IPS-NIHi11 (cell line): ENCODE results near the gene PPP1R37.

ENCODE experiments used
- DNase-seq: peaks from one replicate; pipeline ENCODE4 v3.0.0; 2012; ENCODE audit warnings: mixed read lengths, low spot score

PPP1R37 gene

DNA sequence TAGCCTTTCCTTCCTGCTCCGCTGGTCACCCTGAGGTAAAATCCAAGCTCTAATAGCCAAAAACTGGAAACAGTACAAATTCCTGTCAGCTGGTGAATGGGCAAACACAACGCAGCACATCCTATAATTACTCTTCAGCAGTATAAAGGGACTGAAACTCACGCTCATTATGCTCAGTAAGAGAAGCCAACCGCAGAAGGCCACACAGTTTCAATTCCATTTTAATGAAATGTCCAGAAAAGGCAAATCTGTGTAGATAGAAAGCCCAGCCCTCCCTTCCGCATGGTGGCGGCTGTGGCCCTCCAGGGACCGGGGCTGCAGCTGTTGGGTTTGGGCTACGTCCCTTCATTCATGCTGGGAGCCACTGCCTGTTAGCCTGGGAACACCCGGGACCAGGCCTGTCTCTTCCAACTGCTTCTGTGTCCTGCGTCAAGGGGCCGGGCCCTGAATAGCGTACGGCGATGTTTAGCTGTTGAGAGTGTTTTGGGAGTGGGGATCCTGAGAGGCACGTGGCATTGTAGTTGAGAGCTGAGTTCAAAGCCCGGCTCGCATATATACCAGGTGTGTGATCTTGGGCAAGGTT lies 44.3 kb downstream of the PPP1R37 start:
- no peak for DNase-seq

DNA sequence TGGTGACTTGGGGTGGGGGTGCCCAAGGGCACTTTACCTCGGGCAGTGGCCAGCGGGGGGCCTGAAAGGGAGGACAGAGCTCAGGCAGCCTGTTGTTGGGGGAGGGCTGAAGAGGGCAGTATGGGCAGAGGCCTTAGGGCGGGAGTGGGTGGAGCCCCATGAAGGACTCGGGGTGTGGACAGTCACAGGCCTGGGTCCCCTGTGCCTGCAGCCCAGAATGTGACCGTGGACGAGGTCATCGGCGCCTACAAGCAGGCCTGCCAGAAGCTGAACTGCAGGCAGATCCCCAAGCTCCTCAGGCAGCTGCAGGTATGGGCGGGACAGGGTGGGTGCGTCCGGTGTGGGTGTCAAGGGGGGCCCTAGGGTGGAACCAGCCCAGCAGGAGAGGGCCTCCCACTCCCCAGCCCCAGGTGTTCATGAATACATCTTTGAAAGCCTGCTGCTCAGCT lies 45.3 kb downstream of the PPP1R37 start:
- DNase-seq: no peak

DNA sequence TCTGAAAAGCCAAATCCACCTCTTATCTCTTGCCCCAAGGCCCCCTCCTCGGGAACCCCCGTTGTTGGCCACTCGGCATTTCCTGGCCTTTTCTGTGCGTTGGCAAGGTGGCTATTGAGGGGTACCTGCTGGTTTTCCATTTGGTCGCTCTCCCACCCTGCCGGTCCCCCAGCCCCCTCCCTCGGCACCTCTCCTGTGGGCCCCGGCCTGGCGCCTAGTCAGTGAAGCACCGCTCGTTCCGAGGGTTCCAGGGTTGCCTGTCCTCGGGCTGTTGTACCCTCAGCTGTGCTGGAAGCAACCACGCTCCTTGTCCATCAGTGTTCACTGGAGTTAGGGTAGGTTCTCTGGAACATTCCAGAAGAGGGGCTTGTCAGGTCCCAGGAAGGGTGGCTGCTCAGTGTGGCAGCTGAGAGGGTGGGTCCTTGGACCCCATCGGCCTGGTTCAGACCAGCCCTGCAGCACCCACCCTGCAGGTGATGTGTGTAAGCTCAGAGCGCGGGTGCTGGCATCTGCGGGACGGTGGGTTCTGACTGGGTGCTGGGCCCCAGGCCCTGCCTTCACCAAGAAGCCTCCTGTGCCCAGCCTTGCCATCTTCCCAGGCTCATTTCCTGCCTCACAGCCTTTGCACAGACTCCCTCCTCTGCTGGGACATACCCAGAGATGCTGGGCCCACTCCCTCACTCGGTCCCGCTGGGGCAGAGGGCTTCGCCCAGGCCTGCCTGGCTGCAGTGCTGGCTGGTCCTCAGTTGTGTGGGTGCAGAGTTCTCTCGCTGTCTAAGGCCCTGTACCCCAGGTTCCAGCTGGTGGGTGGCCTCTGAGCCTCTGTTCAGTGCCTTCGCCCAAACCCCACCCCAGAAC lies 46.5 kb downstream of the PPP1R37 start:
- DNase-seq: no peak

GRCh38 chr19:45140144-45140503 lies 47.1 kb downstream of the PPP1R37 start:
- no peak for DNase-seq

GRCh38 chr19:45140533-45140932 lies 47.6 kb downstream of the PPP1R37 start:
- no peak for DNase-seq

DNA sequence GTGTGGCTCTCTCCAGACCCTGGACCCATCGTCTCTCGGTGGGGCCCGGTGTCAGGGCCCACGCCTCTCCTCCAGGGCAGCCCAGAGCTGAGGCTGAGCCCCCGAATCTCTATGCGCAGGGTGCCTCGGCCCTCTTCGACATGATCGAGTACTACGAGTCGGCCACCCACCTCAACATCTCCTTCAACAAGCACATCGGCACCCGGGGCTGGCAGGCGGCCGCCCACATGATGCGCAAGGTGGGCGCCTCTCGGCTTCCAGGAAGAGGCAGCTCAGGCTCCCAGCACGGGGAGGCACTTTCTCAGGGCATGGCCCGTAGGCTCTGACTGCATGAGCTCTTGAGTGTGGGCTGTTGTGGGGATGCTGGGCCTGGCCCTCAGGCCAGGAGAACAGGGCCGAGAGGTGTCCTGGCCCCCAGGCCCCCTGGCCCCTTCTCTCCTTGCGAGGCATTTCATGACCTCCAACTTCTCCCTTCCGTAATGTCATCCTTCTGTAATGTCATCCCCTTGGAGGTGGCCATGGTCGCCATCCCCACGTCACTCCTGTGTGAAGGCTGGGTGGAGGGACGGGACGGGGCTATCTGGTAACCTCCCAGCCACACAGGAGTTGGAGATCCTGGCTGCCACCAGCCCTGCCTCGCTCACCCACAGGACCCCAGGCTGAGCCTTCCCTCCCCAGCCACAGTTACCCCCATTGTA lies 48.4 kb downstream of the PPP1R37 start:
- no peak for DNase-seq

DNA sequence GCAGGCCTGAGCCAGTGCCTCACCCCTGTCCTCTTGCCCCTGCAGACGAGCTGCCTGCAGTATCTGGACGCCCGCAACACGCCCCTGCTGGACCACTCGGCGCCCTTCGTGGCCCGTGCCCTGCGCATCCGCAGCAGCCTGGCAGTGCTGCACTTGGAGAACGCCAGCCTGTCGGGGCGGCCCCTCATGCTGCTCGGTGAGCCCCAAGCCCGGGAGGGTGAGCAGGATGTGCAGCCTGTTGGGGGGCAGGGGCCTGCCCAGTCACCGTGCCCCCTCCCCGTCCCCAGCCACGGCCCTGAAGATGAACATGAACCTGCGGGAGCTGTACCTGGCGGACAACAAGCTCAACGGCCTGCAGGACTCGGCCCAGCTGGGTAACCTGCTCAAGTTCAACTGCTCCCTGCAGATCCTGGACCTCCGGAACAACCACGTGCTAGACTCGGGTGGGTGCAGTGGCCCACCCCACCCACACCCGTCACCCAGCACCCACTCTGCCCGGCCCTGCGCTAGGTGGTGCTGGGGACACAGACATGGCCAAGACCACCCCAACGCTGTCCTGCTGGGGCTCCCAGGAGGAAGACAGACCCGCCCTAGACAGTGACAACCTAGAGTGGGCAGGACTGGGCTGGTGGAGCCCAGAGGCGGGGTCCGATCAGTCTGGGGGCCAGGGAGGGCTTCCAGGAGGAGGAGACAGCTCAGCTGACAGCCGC lies 49.2 kb downstream of the PPP1R37 start:
- DNase-seq: no peak

DNA sequence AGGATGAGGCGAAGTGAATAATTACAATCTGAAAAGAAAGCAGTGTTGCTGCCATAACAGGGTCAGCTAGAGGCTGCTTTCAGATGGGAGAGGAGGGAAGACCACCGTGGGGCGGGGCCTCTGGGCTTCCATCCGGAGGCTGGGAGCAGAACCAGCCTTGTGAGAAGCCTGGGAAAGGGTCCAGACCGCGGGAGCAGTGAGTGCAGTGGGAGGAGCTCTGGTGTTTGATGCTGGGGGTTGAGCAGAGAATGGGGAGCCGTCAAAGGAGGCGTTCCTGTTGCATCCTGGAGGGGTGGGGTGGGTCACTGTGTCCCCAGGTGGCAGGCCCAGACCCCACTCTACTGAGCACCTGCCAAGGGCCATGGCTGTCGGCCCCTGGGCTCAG lies 49.7 kb downstream of the PPP1R37 start:
- DNase-seq: no peak

DNA sequence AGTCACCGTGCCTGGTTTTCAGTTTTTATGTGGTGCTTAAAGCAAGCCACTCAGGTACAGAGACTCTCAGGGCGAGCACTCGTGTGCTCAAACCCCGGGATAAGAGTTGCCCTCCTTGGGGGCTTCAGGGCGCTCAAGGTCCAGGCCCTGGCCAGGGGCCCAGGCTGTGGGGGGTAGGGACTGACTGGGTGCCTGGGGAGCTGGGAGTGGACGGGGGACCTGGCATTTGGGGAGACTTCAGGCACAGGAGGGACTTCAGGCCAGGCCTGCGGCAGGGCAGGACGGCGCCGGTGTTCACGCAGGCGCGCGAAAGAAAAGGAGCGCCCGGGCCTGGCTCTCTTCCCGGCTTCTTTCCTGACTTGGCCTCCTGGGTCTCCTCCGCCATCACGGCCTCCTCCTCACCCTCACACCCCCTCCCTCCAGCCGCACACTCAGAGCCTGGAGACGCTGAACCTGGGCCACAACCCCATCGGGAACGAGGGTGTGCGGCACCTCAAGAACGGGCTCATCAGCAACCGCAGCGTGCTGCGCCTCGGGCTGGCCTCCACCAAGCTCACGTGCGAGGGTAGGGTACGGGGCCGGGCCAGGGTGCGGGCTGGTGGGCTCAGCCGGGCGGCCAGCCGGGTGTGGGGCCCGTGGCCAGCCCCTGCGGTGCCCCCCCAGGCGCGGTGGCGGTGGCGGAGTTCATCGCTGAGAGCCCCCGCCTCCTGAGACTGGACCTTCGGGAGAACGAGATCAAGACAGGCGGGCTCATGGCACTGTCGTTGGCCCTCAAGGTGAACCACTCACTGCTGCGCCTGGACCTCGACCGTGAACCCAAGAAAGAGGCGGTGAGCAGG lies 51.7 kb downstream of the PPP1R37 start:
- DNase-seq: no peak

- no peak for DNase-seq
Measured at GRCh38 chr19:45145270-45146189, 52.6 kb downstream of the PPP1R37 start.

DNA sequence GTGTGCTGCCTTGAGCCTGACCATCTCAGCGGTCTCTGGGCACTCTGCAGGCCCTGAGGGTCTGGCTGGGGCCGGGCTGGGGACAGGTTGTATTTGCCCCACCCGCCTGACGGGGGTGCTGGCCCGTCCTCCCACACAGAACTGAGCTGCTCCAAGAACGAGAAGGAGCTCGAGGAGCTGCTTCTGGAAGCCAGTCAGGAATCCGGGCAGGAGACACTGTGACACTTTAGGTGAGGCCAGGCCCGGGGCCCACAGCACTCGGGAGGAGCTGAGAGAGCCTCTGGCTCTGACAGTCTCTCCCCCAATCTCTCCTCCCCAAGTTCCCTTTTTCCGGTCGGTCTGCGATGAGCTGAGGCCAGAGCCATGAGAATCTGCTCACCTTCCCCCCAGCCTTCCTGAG lies 53.3 kb downstream of the PPP1R37 start:
- DNase-seq: no peak

- no peak for DNase-seq
Measured at GRCh38 chr19:45146741-45147205, 53.8 kb downstream of the PPP1R37 start.

- no peak for DNase-seq
Measured at GRCh38 chr19:45147835-45148676, 55.1 kb downstream of the PPP1R37 start.

DNA sequence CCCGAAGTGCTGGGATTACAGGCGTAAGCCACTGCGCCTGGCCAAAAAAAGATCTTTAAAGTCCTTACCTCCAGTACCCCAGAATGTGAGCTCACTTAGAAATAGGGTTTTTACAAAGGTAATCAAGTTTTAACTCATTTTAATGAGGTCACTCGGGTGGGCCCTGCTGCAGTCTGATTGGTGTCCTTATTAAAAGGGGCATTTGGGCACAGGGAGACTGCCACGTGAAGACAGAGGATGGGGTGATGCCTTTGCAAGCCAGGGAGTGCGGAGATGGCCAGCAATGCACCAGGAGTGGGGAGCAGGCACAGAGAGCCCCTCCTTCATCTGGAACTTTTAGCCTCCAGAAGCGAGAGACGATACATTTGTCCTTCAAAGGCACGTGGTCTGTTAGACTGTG lies 56.1 kb downstream of the PPP1R37 start:
- no peak for DNase-seq

GRCh38 chr19:45150180-45150579 lies 57.2 kb downstream of the PPP1R37 start:
- no peak for DNase-seq

DNA sequence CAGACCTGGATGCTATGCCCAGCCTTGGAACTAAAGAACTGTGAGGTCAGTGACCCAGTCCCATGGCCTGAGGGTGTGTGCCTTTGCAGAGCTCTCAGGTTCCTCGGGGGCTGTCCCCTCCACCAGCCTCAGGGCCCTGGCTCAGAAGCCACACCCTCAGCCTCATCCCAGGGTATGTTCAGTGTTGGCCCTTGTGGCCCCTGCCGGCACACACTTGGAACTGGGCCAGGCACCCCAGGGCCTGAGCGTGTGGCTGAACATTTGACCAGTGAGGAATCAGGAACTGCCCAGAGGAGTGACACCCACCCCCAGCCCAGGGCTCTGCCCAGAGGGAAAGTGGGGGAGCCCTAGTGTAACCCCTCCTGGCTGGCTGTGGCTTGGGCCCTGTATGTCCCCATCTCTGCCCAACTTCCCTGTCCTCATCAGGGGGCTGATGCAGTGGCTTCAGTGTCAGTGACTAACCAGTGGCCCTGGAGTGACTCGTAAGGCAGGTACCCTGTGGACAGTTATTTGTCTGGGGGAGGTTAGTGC lies 57.8 kb downstream of the PPP1R37 start:
- no peak for DNase-seq

GRCh38 chr19:45151320-45151719 lies 58.3 kb downstream of the PPP1R37 start:
- no peak for DNase-seq

DNA sequence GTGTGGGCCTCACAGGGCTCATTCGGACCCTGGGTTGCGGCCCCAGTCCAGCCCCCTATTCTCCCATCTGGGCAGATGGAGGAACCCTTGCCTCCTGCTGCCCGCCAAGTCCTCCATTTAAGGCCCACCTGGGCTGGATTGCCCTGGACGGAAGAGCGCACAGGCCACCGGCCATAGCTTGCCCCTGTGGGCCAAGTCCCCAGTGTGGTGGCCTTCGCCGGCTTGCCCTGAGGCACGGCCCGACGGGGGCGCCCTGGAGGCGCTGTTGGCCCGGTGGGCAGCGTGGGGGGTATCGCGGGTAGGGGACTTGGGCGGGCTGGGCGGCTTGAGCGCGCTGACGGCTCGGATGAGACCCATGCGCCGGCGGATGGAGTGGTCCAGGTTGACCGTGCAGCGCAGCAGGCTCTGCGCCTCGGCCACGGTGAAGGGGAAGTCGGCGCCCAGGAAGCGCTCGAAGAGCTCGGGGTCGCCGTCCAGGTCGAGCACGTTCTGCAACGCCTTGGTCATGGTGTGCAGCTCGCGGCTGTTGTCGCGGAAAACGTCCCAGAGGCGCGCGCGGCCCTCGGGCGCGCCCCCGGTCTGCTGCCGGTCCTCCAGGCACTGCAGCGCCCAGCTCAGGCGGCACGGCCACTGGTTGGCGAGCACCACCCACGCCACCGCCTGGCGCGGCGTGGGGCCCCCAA lies 59.0 kb downstream of the PPP1R37 start:
- no peak for DNase-seq
